ENCODE results near the gene FAF1. TPM values are rescaled to one million over a fixed set of nuclear protein-coding genes. Genes with fewer than 3 reads are reported as not detected.

Gene FAF1
- total RNA-seq, 4 donors from 2014 or later: 23.8 to 64.6 (median 43.9) TPM

GRCh38 chr1:50699795-50700194 lies 260.3 kb downstream of the FAF1 start:
- intact Hi-C loops (cut with DNase I): no loop called here
- Histone ChIP-seq H3K4me3 (no peak overlapping the region), H3K9me3 (no peaks in the 10 kb centered on the region), H3K27ac (no peak overlapping the region), H3K4me1 (peaks cover 0 to 25% (median 0%) of the 10 kb centered on the region in 3 donors), H3K27me3 (no peaks in the 10 kb centered on the region), H3K36me3 (no peaks in the 10 kb centered on the region)
- TF ChIP-seq POLR2A (IDR thresholded peaks at IDR 0.05) (no peak), CTCF (IDR thresholded peaks at IDR 0.05) (no peak)
- WGBS, 2 donors: 91 to 92% methylated on average over 4 of the region's 4 CpGs
- DNase-seq: no peak

- Histone ChIP-seq H3K4me1 (peaks cover 0 to 13% (median 0%) of the 10 kb centered on the region in 3 donors), H3K36me3 (no peaks in the 10 kb centered on the region), H3K4me3 (no peak overlapping the region), H3K27ac (no peak overlapping the region), H3K9me3 (no peaks in the 10 kb centered on the region), H3K27me3 (no peaks in the 10 kb centered on the region)
- WGBS, 2 donors: 83% methylated on average over 3 of the region's 3 CpGs
- DNase-seq: no peak
- intact Hi-C loops (cut with DNase I): no loop called here
- TF ChIP-seq POLR2A (IDR thresholded peaks at IDR 0.05) (no peak), CTCF (IDR thresholded peaks at IDR 0.05) (no peak)
Measured at GRCh38 chr1:50697440-50698421, 262.3 kb downstream of the FAF1 start.

- Histone ChIP-seq H3K27ac (no peak overlapping the region), H3K4me1 (no peaks in the 10 kb centered on the region), H3K4me3 (no peak overlapping the region), H3K36me3 (peaks cover 0 to 8% (median 0%) of the 10 kb centered on the region in 3 donors), H3K27me3 (no peaks in the 10 kb centered on the region), H3K9me3 (no peaks in the 10 kb centered on the region)
- WGBS, 2 donors: 76 to 85% methylated on average over 2 of the region's 2 CpGs
- no peak for DNase-seq
- TF ChIP-seq CTCF (IDR thresholded peaks at IDR 0.05): no peak
- no peak for TF ChIP-seq POLR2A (IDR thresholded peaks at IDR 0.05)
- intact Hi-C loops (cut with DNase I): no loop called here
Measured at GRCh38 chr1:50693829-50694228, 266.2 kb downstream of the FAF1 start.

- no peaks in the 10 kb centered on the region for H3K27me3 ChIP-seq
- no peaks in the 10 kb centered on the region for H3K4me1 ChIP-seq
- no peak for DNase-seq
- TF ChIP-seq CTCF (IDR thresholded peaks at IDR 0.05) (no peak), POLR2A (IDR thresholded peaks at IDR 0.05) (no peak)
- 79 to 90% methylated on average over 3 of the region's 3 CpGs for WGBS, 2 donors
- peaks cover 0 to 23% (median 0%) of the 10 kb centered on the region in 3 donors for H3K36me3 ChIP-seq
- no peak overlapping the region for H3K4me3 ChIP-seq
- intact Hi-C loops (cut with DNase I): no loop called here
- H3K9me3 ChIP-seq: no peaks in the 10 kb centered on the region
- H3K27ac ChIP-seq: no peak overlapping the region
Measured at GRCh38 chr1:50684185-50684584, 275.9 kb downstream of the FAF1 start.

- H3K36me3 ChIP-seq: peaks cover 0 to 4% (median 0%) of the 10 kb centered on the region in 3 donors
Measured at GRCh38 chr1:50681931-50682330, 278.1 kb downstream of the FAF1 start.

More at GRCh38 chr1:50681931-50682330, 278.1 kb downstream of the FAF1 start:
- Histone ChIP-seq H3K9me3 (no peaks in the 10 kb centered on the region), H3K27me3 (no peaks in the 10 kb centered on the region), H3K27ac (no peak overlapping the region), H3K4me1 (no peaks in the 10 kb centered on the region), H3K4me3 (no peak overlapping the region)
- TF ChIP-seq CTCF (IDR thresholded peaks at IDR 0.05) (no peak), POLR2A (IDR thresholded peaks at IDR 0.05) (no peak)
- intact Hi-C loops (cut with DNase I): no loop called here
- DNase-seq: no peak
- WGBS, 2 donors: 95 to 100% methylated on average over 2 to 3 of the region's 3 CpGs

Data from esophagus squamous epithelium (tissue), 5 donors.